Measurements from ENCODE around the gene TTYH1.

- TF ChIP-seq EZH2 (IDR thresholded peaks at IDR 0.05; ENCODE audit: low read depth, low read length, severe bottlenecking) (no peak), SIN3A (conservative IDR thresholded peaks at IDR 0.05 in 1 of 2, IDR thresholded peaks at IDR 0.05 in 1 of 2; ENCODE audit: low read depth in 1 of 2, low read length in 2 of 2) (no peak), CEBPB (IDR thresholded peaks at IDR 0.05; ENCODE audit: low read depth, low read length) (no peak), CREB1 (IDR thresholded peaks at IDR 0.05) (no peak), POLR2AphosphoS5 (IDR thresholded peaks at IDR 0.05; ENCODE audit: low read depth, low read length) (no peak)
- TF ChIP-seq, protein P1, sequence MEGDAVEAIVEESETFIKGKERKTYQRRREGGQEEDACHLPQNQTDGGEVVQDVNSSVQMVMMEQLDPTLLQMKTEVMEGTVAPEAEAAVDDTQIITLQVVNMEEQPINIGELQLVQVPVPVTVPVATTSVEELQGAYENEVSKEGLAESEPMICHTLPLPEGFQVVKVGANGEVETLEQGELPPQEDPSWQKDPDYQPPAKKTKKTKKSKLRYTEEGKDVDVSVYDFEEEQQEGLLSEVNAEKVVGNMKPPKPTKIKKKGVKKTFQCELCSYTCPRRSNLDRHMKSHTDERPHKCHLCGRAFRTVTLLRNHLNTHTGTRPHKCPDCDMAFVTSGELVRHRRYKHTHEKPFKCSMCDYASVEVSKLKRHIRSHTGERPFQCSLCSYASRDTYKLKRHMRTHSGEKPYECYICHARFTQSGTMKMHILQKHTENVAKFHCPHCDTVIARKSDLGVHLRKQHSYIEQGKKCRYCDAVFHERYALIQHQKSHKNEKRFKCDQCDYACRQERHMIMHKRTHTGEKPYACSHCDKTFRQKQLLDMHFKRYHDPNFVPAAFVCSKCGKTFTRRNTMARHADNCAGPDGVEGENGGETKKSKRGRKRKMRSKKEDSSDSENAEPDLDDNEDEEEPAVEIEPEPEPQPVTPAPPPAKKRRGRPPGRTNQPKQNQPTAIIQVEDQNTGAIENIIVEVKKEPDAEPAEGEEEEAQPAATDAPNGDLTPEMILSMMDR (IDR thresholded peaks at IDR 0.05; ENCODE audit: control extremely low read depth in 1 of 3, insufficient read depth in 1 of 3, low read depth in 1 of 3, low read length in 3 of 3) = no peak
- TF ChIP-seq, protein P2, sequence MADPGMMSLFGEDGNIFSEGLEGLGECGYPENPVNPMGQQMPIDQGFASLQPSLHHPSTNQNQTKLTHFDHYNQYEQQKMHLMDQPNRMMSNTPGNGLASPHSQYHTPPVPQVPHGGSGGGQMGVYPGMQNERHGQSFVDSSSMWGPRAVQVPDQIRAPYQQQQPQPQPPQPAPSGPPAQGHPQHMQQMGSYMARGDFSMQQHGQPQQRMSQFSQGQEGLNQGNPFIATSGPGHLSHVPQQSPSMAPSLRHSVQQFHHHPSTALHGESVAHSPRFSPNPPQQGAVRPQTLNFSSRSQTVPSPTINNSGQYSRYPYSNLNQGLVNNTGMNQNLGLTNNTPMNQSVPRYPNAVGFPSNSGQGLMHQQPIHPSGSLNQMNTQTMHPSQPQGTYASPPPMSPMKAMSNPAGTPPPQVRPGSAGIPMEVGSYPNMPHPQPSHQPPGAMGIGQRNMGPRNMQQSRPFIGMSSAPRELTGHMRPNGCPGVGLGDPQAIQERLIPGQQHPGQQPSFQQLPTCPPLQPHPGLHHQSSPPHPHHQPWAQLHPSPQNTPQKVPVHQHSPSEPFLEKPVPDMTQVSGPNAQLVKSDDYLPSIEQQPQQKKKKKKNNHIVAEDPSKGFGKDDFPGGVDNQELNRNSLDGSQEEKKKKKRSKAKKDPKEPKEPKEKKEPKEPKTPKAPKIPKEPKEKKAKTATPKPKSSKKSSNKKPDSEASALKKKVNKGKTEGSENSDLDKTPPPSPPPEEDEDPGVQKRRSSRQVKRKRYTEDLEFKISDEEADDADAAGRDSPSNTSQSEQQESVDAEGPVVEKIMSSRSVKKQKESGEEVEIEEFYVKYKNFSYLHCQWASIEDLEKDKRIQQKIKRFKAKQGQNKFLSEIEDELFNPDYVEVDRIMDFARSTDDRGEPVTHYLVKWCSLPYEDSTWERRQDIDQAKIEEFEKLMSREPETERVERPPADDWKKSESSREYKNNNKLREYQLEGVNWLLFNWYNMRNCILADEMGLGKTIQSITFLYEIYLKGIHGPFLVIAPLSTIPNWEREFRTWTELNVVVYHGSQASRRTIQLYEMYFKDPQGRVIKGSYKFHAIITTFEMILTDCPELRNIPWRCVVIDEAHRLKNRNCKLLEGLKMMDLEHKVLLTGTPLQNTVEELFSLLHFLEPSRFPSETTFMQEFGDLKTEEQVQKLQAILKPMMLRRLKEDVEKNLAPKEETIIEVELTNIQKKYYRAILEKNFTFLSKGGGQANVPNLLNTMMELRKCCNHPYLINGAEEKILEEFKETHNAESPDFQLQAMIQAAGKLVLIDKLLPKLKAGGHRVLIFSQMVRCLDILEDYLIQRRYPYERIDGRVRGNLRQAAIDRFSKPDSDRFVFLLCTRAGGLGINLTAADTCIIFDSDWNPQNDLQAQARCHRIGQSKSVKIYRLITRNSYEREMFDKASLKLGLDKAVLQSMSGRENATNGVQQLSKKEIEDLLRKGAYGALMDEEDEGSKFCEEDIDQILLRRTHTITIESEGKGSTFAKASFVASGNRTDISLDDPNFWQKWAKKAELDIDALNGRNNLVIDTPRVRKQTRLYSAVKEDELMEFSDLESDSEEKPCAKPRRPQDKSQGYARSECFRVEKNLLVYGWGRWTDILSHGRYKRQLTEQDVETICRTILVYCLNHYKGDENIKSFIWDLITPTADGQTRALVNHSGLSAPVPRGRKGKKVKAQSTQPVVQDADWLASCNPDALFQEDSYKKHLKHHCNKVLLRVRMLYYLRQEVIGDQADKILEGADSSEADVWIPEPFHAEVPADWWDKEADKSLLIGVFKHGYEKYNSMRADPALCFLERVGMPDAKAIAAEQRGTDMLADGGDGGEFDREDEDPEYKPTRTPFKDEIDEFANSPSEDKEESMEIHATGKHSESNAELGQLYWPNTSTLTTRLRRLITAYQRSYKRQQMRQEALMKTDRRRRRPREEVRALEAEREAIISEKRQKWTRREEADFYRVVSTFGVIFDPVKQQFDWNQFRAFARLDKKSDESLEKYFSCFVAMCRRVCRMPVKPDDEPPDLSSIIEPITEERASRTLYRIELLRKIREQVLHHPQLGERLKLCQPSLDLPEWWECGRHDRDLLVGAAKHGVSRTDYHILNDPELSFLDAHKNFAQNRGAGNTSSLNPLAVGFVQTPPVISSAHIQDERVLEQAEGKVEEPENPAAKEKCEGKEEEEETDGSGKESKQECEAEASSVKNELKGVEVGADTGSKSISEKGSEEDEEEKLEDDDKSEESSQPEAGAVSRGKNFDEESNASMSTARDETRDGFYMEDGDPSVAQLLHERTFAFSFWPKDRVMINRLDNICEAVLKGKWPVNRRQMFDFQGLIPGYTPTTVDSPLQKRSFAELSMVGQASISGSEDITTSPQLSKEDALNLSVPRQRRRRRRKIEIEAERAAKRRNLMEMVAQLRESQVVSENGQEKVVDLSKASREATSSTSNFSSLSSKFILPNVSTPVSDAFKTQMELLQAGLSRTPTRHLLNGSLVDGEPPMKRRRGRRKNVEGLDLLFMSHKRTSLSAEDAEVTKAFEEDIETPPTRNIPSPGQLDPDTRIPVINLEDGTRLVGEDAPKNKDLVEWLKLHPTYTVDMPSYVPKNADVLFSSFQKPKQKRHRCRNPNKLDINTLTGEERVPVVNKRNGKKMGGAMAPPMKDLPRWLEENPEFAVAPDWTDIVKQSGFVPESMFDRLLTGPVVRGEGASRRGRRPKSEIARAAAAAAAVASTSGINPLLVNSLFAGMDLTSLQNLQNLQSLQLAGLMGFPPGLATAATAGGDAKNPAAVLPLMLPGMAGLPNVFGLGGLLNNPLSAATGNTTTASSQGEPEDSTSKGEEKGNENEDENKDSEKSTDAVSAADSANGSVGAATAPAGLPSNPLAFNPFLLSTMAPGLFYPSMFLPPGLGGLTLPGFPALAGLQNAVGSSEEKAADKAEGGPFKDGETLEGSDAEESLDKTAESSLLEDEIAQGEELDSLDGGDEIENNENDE (IDR thresholded peaks at IDR 0.05; ENCODE audit: insufficient replicate concordance, low read length) = no peak
These were observed 3.0 kb downstream of the TTYH1 start for GRCh38 chr19:54418030-54418929.

Data from H1 (cell line).